ENCODE results near the gene NEXN.
"Not testable (repeated sequence)": the region's sequence is repeated elsewhere in the genome, so short reads cannot be mapped to it uniquely, and the experiment has no call there.

NEXN gene

GRCh38 chr1:77972080-77972479 is 83.7 kb downstream of the NEXN start:
- no peak for DNase-seq

- DNase-seq, result no peak
Observed at GRCh38 chr1:77975386-77975785, 87.0 kb downstream of the NEXN start.

GRCh38 chr1:77975907-77976306 is 87.5 kb downstream of the NEXN start:
- no peak for DNase-seq

- DNase-seq, result no peak
Observed at GRCh38 chr1:77976433-77977076, 88.1 kb downstream of the NEXN start.

- no peak for DNase-seq
Observed at GRCh38 chr1:77977989-77978292, 89.5 kb downstream of the NEXN start.

- DNase-seq, result peak; percentile 90
Observed at GRCh38 chr1:77978293-77978968, 90.0 kb downstream of the NEXN start.

- peak; percentile 94 for DNase-seq
Observed at GRCh38 chr1:77978969-77979876, 90.8 kb downstream of the NEXN start, which contains the start of gene FUBP1. Gene FUBP1, minus strand, starts transcription at chr1:77979072. Its CDS starts 68 bp downstream, at chr1:77979004.

GRCh38 chr1:77983352-77983996 is 95.0 kb downstream of the NEXN start:
- not testable (repeated sequence) for DNase-seq

GRCh38 chr1:77983997-77984355 is 95.6 kb downstream of the NEXN start:
- no peak for DNase-seq

GRCh38 chr1:77984629-77985028 is 96.2 kb downstream of the NEXN start:
- no peak for DNase-seq

GRCh38 chr1:77986810-77987209 is 98.4 kb downstream of the NEXN start:
- DNase-seq, result no peak

GRCh38 chr1:77987919-77988318 is 99.5 kb downstream of the NEXN start:
- no peak for DNase-seq

- DNase-seq, result no peak
Observed at GRCh38 chr1:77989744-77990143, 101.3 kb downstream of the NEXN start.

GRCh38 chr1:77990629-77991204 is 102.3 kb downstream of the NEXN start:
- no peak for DNase-seq

- DNase-seq, result no peak
Observed at GRCh38 chr1:77991638-77992037, 103.2 kb downstream of the NEXN start.

All from NCI-H1048 (cell line).